ENCODE measurements around the gene YDJC.
"Not testable (repeated sequence)": the region's sequence is repeated elsewhere in the genome, so short reads cannot be mapped to it uniquely, and the experiment has no call there.

YDJC gene

GRCh38 chr22:21629255-21630149, at the start of gene YDJC:
Gene YDJC (minus strand): TSS chr22:21630022. CDS start chr22:21630014, 8 bp downstream.
- H3K27ac ChIP-seq (ENCODE audit: low read length), result no peak within 1 kb of the TSS
- H3K4me1 ChIP-seq (ENCODE audit: insufficient read depth, low read length), result no peaks in the 10 kb centered on the region
- peaks cover 9% of the 10 kb centered on the region for H3K36me3 ChIP-seq (ENCODE audit: insufficient read depth, low read depth, low read length)
- H3K9ac ChIP-seq (ENCODE audit: low read depth, low read length), result peak within 1 kb of the TSS; percentile 96
- H3K9me3 ChIP-seq (ENCODE audit: insufficient read depth, low read depth, low read length), result no peaks in the 10 kb centered on the region
- H3K27me3 ChIP-seq (ENCODE audit: insufficient read depth, low read length), result no peaks in the 10 kb centered on the region
- H3K4me3 ChIP-seq (ENCODE audit: low read length), result peak within 1 kb of the TSS; percentile 75

- Histone ChIP-seq H3K9ac (ENCODE audit: low read depth, low read length) (no peak overlapping the region), H3K27me3 (ENCODE audit: insufficient read depth, low read length) (no peaks in the 10 kb centered on the region), H3K4me1 (ENCODE audit: insufficient read depth, low read length) (no peaks in the 10 kb centered on the region), H3K36me3 (ENCODE audit: insufficient read depth, low read depth, low read length) (peaks cover 24% of the 10 kb centered on the region), H3K9me3 (ENCODE audit: insufficient read depth, low read depth, low read length) (no peaks in the 10 kb centered on the region), H3K27ac (ENCODE audit: low read length) (no peak overlapping the region), H3K4me3 (ENCODE audit: low read length) (no peak overlapping the region)
Observed at GRCh38 chr22:21679383-21679782, 49.6 kb upstream of the YDJC start.

- not testable (repeated sequence) for H3K4me1 ChIP-seq (ENCODE audit: insufficient read depth, low read length); H3K4me3 ChIP-seq (ENCODE audit: low read length); H3K27me3 ChIP-seq (ENCODE audit: insufficient read depth, low read length); H3K27ac ChIP-seq (ENCODE audit: low read length); H3K9me3 ChIP-seq (ENCODE audit: insufficient read depth, low read depth, low read length); H3K9ac ChIP-seq (ENCODE audit: low read depth, low read length)
- H3K36me3 ChIP-seq (ENCODE audit: insufficient read depth, low read depth, low read length), result peaks cover 27% of the 10 kb centered on the region
Observed at GRCh38 chr22:21678842-21679241, 49.0 kb upstream of the YDJC start.

GRCh38 chr22:21677606-21678443, 48.0 kb upstream of the YDJC start:
- H3K4me3 ChIP-seq (ENCODE audit: low read length), result no peak overlapping the region
- no peaks in the 10 kb centered on the region for H3K4me1 ChIP-seq (ENCODE audit: insufficient read depth, low read length)
- H3K36me3 ChIP-seq (ENCODE audit: insufficient read depth, low read depth, low read length), result peaks cover 37% of the 10 kb centered on the region
- H3K9me3 ChIP-seq (ENCODE audit: insufficient read depth, low read depth, low read length), result no peaks in the 10 kb centered on the region
- no peak overlapping the region for H3K9ac ChIP-seq (ENCODE audit: low read depth, low read length)
- H3K27ac ChIP-seq (ENCODE audit: low read length), result no peak overlapping the region
- no peaks in the 10 kb centered on the region for H3K27me3 ChIP-seq (ENCODE audit: insufficient read depth, low read length)

- H3K4me1 ChIP-seq (ENCODE audit: insufficient read depth, low read length), result no peaks in the 10 kb centered on the region
- no peaks in the 10 kb centered on the region for H3K9me3 ChIP-seq (ENCODE audit: insufficient read depth, low read depth, low read length)
- H3K4me3 ChIP-seq (ENCODE audit: low read length), result no peak overlapping the region
- no peak overlapping the region for H3K9ac ChIP-seq (ENCODE audit: low read depth, low read length)
- H3K36me3 ChIP-seq (ENCODE audit: insufficient read depth, low read depth, low read length), result peaks cover 57% of the 10 kb centered on the region
- no peaks in the 10 kb centered on the region for H3K27me3 ChIP-seq (ENCODE audit: insufficient read depth, low read length)
- H3K27ac ChIP-seq (ENCODE audit: low read length), result no peak overlapping the region
Observed at GRCh38 chr22:21674638-21675245, 44.9 kb upstream of the YDJC start.

- H3K27ac ChIP-seq (ENCODE audit: low read length), result no peak overlapping the region
- no peaks in the 10 kb centered on the region for H3K4me1 ChIP-seq (ENCODE audit: insufficient read depth, low read length)
- H3K27me3 ChIP-seq (ENCODE audit: insufficient read depth, low read length), result no peaks in the 10 kb centered on the region
- no peaks in the 10 kb centered on the region for H3K9me3 ChIP-seq (ENCODE audit: insufficient read depth, low read depth, low read length)
- no peak overlapping the region for H3K4me3 ChIP-seq (ENCODE audit: low read length)
- H3K9ac ChIP-seq (ENCODE audit: low read depth, low read length), result no peak overlapping the region; the same call in 1 of the 2 replicates
- peaks cover 58% of the 10 kb centered on the region for H3K36me3 ChIP-seq (ENCODE audit: insufficient read depth, low read depth, low read length)
Observed at GRCh38 chr22:21673534-21674321, 43.9 kb upstream of the YDJC start.

- Histone ChIP-seq H3K27ac (ENCODE audit: low read length) (no peak overlapping the region), H3K36me3 (ENCODE audit: insufficient read depth, low read depth, low read length) (peaks cover 58% of the 10 kb centered on the region), H3K27me3 (ENCODE audit: insufficient read depth, low read length) (no peaks in the 10 kb centered on the region), H3K9ac (ENCODE audit: low read depth, low read length) (no peak overlapping the region), H3K9me3 (ENCODE audit: insufficient read depth, low read depth, low read length) (no peaks in the 10 kb centered on the region), H3K4me3 (ENCODE audit: low read length) (no peak overlapping the region), H3K4me1 (ENCODE audit: insufficient read depth, low read length) (no peaks in the 10 kb centered on the region)
Observed at GRCh38 chr22:21672107-21672629, 42.3 kb upstream of the YDJC start.

GRCh38 chr22:21669026-21669425, 39.2 kb upstream of the YDJC start:
- peaks cover 38% of the 10 kb centered on the region for H3K36me3 ChIP-seq (ENCODE audit: insufficient read depth, low read depth, low read length)
- no peaks in the 10 kb centered on the region for H3K27me3 ChIP-seq (ENCODE audit: insufficient read depth, low read length)
- H3K27ac ChIP-seq (ENCODE audit: low read length), result no peak overlapping the region
- no peak overlapping the region for H3K9ac ChIP-seq (ENCODE audit: low read depth, low read length)
- no peaks in the 10 kb centered on the region for H3K4me1 ChIP-seq (ENCODE audit: insufficient read depth, low read length)
- no peak overlapping the region for H3K4me3 ChIP-seq (ENCODE audit: low read length)
- no peaks in the 10 kb centered on the region for H3K9me3 ChIP-seq (ENCODE audit: insufficient read depth, low read depth, low read length)

- Histone ChIP-seq H3K36me3 (ENCODE audit: insufficient read depth, low read depth, low read length) (peaks cover 18% of the 10 kb centered on the region), H3K9me3 (ENCODE audit: insufficient read depth, low read depth, low read length) (no peaks in the 10 kb centered on the region), H3K9ac (ENCODE audit: low read depth, low read length) (no peak overlapping the region; the same call in 1 of the 2 replicates), H3K4me3 (ENCODE audit: low read length) (peak overlapping the region; percentile 88), H3K4me1 (ENCODE audit: insufficient read depth, low read length) (no peaks in the 10 kb centered on the region), H3K27me3 (ENCODE audit: insufficient read depth, low read length) (no peaks in the 10 kb centered on the region), H3K27ac (ENCODE audit: low read length) (no peak overlapping the region)
Observed at GRCh38 chr22:21666786-21667185, 37.0 kb upstream of the YDJC start.

- no peak overlapping the region for H3K27ac ChIP-seq (ENCODE audit: low read length)
- H3K27me3 ChIP-seq (ENCODE audit: insufficient read depth, low read length), result peaks cover 15% of the 10 kb centered on the region; the same call in 1 of the 2 replicates
- no peaks in the 10 kb centered on the region for H3K4me1 ChIP-seq (ENCODE audit: insufficient read depth, low read length)
- H3K4me3 ChIP-seq (ENCODE audit: low read length), result peak overlapping the region; percentile 88; the same call in 1 of the 2 replicates
- H3K9ac ChIP-seq (ENCODE audit: low read depth, low read length), result peak overlapping the region; percentile 78; the same call in 1 of the 2 replicates
- no peaks in the 10 kb centered on the region for H3K9me3 ChIP-seq (ENCODE audit: insufficient read depth, low read depth, low read length)
- H3K36me3 ChIP-seq (ENCODE audit: insufficient read depth, low read depth, low read length), result peaks cover 3% of the 10 kb centered on the region; the same call in 1 of the 2 replicates
Observed at GRCh38 chr22:21665047-21665851, 35.4 kb upstream of the YDJC start.
